Tongue (tissue), 2 donors: ENCODE data around the gene PRRC1. TPM values are rescaled to one million over a fixed set of nuclear protein-coding genes. Genes with fewer than 3 reads are reported as not detected.
"Not testable (repeated sequence)": the region's sequence is repeated elsewhere in the genome, so short reads cannot be mapped to it uniquely, and the experiment has no call there.

Experiments
- DNase-seq: peaks from one replicate; pipeline ENCODE4 v3.0.0-alpha.2; 2015
- total RNA-seq: library from RNA; depleted of rRNA; stranded (reverse); fragments of >200 nt; gene quantifications from one replicate; pipeline ENCODE4 v1.2.3, GENCODE V29; 2014

Gene PRRC1
- total RNA-seq, 1 donor from 2014 or later, result 56.9 TPM

- not testable (repeated sequence) for DNase-seq
Observed at GRCh38 chr5:127545249-127545648, 27.8 kb downstream of the PRRC1 start.

GRCh38 chr5:127549551-127549950 is 32.1 kb downstream of the PRRC1 start:
- no peak for DNase-seq

GRCh38 chr5:127550652-127551409 is 33.4 kb downstream of the PRRC1 start:
- DNase-seq, result no peak

DNA sequence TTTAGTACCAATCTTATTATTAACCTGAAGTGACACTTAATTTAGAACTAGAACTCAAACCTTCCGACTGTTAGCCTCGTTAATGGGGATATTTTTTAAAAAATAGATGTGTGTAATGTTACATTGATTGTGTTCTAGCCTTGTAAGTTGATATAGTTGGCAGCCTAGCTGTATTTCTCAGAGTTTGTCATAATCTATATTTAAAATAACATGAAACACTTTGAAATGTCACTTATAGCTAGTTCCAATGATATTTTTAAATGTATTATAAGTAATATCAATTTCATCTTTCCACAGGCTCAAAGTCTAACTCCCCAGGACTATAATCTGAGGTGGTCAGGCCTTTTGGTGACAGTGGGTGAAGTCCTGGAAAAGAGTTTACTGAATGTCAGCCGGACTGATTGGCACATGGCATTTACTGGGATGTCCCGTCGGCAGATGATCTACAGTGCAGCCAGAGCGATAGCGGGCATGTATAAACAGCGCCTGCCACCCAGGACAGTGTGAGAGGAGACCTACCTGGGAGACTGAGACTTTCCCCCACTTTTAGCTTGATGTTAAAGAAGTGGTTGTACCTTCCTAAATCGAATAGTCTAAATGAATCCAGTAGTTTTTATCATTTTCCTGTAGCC is 34.1 kb downstream of the PRRC1 start:
- no peak for DNase-seq

GRCh38 chr5:127555826-127556225 is 38.4 kb downstream of the PRRC1 start:
- no peak for DNase-seq

DNA sequence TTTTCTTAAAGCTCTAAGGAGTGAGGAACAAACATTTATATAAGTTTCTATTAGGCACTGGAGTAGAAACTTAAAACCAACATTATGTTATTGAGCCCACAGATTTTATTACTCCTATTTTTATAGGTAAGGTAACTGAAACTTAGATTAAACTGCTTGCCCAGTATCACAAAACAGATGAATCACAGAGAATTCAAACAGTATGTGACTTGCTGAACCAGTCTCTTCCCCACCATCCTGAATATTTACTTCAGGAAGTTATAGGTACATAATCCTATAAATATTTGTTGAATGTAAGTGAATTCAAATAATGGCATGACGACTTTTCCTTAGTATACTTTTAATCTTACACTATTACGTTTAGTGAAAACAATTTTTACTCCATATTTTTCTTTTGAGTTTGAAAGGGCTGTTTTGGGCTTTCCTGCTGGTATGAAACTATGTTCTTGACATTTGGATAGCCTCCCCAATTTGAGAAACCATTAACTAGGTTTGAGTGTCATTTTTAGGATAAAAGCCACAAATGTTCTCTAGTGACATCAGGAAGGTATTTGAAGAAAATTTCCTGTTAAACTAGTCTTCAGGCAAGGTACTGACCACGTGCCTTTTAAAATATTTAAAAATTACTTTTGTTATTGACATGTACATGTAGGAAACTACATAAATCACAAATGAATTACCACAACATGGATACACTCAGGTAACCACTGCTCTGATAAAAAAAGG is 39.3 kb downstream of the PRRC1 start:
- DNase-seq, result no peak

- no peak for DNase-seq
Observed at GRCh38 chr5:127558273-127558672, 40.8 kb downstream of the PRRC1 start.

DNA sequence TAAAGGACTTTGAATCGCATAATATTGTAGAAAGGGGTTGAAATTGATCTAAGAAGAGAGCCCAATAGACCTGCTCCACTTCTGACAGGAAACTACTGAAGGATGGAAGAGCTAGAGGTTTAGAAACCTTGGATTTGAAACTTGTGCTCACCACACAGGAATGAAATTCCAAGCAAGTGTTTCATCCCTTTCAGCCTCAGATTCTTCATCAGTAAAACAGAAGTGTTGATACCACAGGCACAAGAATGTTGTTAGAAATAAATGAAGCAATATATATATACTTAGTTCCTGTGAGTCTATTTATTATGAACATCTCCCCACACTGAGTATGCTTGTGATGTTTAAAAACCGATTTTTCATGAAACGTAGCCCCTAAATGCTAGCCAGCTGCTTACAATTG is 43.8 kb downstream of the PRRC1 start:
- DNase-seq, result no peak

DNA sequence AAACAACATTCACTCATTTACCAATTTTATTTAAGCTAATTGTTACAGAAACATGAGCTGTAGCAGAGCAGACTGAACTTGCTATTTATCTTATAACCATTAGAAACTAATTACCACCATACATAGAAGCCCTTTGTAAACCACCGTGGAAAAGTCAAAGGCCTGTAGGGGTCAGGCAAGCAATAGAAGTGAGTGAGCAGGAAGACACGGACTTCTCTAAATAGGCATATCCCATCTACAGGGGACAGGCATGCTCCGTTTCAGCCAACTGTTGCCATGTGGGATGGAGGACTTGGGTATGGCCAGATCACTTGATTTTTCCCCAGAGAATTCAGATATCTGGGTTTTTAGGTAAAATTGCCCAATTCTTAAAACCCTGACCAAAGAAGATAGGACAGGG is 44.8 kb downstream of the PRRC1 start:
- peak; percentile 49 for DNase-seq

DNA sequence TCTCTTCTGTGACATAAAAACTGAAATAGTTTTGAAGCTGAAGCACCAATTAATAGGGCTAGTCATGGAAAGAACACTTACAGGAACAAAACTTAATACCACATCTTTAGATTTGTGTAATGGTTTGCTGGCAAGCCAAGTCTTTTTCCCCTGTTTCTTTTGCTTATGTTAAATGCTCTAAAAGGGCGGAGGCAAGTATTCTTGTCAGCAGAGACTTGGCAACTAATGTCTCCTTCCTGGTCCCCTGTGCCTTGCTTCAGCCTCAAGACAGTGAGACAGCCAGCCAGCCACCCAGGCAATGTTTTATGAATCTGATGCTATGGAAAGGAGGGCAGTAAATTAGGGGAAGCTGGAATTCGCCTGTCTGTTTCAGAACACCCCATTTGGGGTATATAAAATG is 45.7 kb downstream of the PRRC1 start:
- DNase-seq, result peak; percentile 56

- peak; percentile 81 for DNase-seq
Observed at GRCh38 chr5:127564002-127564769, 46.7 kb downstream of the PRRC1 start.

DNA sequence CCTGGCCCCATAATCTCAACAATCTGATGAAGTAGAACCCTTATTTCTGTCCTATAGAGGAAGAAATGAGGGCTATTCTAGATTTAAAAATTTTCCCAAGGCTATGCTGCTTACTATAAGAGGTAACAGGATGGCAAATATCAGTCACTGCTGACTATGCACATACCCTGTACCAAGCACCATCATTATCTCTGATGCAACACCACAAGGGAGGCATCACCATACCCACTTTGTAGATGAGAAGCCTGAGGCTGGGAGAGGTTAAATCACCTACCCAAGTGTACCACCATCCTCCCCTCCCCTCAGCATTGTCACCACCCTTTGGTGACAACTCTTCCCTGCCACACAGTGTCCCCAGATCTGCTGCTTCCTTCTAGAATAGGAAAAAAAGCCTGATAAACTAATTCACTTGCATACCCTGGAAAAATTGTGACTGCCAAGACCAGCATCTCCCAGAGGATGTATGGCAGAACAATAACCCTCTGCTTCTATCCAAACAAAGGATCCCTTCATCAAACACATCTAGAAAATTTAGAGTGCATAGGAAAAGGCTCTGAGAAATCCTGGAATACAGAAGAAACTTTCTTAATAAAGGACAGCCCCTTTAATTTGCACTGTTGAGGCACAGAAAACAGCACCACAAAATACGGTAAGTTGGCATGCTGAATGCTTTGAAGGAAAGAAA is 48.3 kb downstream of the PRRC1 start:
- DNase-seq, result no peak

DNA sequence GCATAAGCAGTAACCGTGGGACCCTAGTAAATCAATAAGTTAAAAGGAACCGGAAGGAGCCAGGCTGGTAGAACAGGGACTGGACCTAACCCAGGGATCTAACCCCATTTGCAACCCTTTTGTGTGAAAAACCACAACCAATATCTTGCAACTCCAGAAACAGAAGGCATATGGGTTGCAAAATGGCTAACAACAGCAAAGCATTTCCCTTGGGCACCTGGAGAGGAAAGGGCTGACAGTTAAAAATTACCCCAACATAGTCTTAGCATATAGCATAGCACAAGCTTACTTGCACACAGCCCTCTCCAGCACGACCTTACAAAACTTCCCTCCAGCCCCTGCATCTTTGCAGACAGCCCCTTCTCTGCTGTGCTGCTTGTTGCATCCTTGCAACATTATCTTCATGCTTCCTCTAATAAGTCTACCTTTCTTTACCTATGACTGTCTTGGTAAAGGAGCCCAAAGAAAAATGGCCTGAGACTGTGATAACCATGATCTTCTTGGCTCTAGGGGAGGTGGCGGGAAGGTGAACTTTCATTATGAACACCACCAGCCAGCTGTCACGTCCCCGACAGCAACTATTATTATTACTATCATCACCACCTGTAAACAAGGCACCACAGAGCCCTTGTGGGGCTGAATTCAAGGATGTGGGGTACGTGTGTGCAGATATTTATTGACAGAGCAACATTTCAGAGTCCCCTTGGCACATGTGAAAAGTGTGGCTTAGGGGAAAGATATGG is 49.8 kb downstream of the PRRC1 start:
- DNase-seq, result no peak

DNA sequence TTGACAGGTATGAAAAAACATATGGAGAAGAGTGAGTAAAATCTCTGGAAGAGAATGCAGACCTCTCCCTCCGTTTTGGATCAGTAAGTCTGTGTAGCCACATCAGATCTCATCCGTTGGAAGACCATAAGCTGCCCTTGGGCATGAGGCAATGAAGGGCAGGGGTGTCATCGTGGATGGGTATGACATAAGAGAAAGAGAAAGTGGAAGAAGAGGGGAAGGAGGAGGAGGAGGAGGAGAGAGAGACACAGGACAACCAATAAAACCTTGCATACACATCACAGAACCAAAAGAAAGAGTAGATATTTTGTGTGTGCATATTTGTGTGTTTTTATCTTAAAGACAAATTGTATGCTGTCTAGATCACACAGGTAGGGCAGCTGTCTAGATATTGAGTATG is 50.7 kb downstream of the PRRC1 start:
- no peak for DNase-seq

DNA sequence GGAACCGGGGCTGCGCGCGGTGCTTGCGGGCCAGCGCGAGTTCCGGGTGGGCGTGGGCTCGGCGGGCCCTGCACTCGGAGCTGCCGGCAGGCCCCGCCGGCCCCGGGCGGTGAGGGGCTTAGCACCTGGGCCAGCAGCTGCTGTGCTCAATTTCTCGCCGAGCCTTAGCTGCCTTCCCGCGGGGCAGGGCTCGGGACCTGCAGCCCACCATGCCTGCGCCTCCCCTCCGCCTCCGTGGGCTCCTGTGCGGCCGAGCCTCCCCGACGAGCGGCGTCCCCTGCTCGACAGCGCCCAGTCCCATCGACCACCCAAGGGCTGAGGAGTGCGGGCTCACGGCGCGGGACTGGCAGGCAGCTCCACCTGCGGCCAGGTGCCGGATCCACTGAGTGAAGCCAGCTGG is 52.0 kb downstream of the PRRC1 start:
- DNase-seq, result not testable (repeated sequence)

DNA sequence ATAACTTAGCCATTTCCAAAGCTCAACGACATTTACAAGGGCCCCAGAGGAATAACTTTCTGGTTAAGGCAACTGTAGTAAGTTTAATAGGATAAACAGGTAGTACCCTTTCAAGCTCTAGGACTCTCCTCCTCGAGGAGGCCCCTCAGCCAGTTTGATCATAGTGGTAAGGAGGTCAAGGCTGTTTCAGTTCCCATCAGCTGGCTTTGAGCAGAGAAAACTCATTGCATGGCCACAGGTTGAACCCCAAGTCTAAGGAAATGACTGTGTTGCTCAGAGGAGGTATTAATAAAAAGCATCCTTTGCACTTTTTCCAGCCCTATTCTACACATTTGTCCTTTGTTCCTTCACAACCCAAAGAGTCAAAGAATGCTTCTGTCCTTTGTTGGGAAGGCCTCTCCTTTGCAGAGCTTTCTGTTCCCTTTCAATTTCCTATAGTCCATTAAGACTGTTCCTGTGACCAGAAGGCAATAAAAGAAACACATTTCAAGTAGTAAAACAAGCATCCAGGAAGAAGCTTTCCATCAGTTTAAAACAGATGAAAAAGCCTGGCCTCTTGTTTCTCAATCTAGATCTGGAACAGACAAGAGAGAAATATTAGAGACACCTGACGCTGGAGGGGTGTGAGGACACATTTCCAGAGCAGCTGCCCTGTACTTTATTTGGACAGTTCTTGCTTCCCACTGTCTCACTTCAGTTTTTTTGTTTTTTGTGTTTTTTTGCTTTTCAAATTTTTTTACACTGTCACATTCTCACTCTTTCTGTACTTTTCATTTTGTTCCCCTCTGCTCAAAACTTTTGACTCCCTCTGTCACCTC is 54.1 kb downstream of the PRRC1 start:
- DNase-seq, result no peak

GRCh38 chr5:127572930-127573329 is 55.5 kb downstream of the PRRC1 start:
- no peak for DNase-seq

GRCh38 chr5:127574852-127575679 is 57.6 kb downstream of the PRRC1 start:
- no peak for DNase-seq

DNA sequence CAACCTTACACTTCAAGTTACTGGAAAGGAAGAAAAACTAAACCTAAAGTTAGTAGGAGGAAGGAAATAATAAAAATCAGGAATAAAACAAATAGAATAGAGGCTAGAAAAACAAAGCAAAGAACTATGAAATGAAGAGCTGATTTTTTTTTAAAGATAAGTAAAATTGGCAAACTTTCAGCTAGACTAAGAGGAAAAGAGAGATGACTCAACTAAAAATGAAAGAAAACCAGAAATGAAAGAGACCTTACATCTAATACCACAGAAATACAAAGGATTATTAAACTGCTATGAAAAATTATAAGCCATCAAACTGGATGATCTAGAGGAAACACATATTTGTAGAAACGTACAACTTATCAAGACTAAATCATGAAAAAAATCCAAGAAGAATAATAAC is 60.0 kb downstream of the PRRC1 start:
- no peak for DNase-seq
